PFSK-1 (cell line): Measurements from ENCODE around the gene LGALS12.

ENCODE experiments used
- FOXP2 ChIP-seq: optimal IDR thresholded peaks from 2 replicates; pipeline ENCODE3; 2011; ENCODE audit warnings: borderline replicate concordance, control low read depth, inconsistent platforms; ENCODE audit not compliant: insufficient read depth; ENCODE audit errors: extremely low read length, extremely low read depth
- POLR2AphosphoS5 ChIP-seq: IDR thresholded peaks from 2 replicates; pipeline ENCODE4 v1.6.1; 2012; ENCODE audit warnings: low read depth, mild to moderate bottlenecking, control low read depth, low read length, moderate library complexity
- REST ChIP-seq, 2 experiments: IDR thresholded peaks; 2 replicates each; pipeline versions ENCODE4 v1.6.1 to v1.8.0; 2011 to 2012; ENCODE audit warnings: low read depth in 2 of 2, low read length in 2 of 2, control low read depth in 1 of 2, inconsistent platforms in 1 of 2, mild to moderate bottlenecking in 1 of 2, moderate library complexity in 1 of 2; ENCODE audit not compliant: insufficient read depth in 1 of 2
- SIN3A ChIP-seq: IDR thresholded peaks from 2 replicates; pipeline ENCODE4 v1.6.1; 2012; ENCODE audit warnings: mild to moderate bottlenecking, low read length, moderate library complexity, borderline replicate concordance; ENCODE audit not compliant: insufficient read depth
- TAF1 ChIP-seq: IDR thresholded peaks from 2 replicates; pipeline ENCODE4 v1.6.1; 2012; ENCODE audit warnings: low read length, control low read depth, borderline replicate concordance; ENCODE audit not compliant: insufficient read depth

The LGALS12 gene

GRCh38 chr11:63512816-63513215 lies 6.9 kb downstream of the LGALS12 start:
- no peak for TF ChIP-seq FOXP2
- no peak for TF ChIP-seq TAF1
- no peak for TF ChIP-seq SIN3A
- TF ChIP-seq POLR2AphosphoS5 = no peak
- no peak for TF ChIP-seq REST (IDR thresholded peaks at IDR 0.05; ENCODE audit: insufficient read depth in 1 of 2, low read depth in 2 of 2, low read length in 2 of 2)

- TF ChIP-seq SIN3A (no peak), REST (IDR thresholded peaks at IDR 0.05; ENCODE audit: insufficient read depth in 1 of 2, low read depth in 2 of 2, low read length in 2 of 2) (no peak), FOXP2 (no peak), TAF1 (no peak), POLR2AphosphoS5 (no peak)
These were observed 10.2 kb downstream of the LGALS12 start for GRCh38 chr11:63516109-63516508.

DNA sequence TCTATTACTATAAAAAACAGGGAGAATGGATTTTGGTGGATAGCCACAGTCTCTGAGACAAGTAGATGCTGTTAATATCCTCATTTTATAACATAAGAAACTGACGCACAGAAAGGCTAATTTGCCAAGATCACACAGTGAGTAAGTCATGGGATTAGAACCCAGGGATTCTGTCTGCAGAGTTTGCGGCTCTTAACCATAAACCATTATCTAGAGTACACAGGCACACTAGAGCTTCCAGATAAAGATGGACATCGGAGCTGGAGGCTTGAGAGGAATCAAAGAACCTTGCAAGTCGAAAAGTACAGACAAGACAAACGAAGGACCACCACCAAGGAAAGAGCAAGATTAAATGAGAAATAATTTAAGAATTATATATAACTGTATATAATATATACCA lies 11.3 kb downstream of the LGALS12 start:
- TF ChIP-seq FOXP2 (no peak), SIN3A (no peak), TAF1 (no peak), POLR2AphosphoS5 (no peak), REST (IDR thresholded peaks at IDR 0.05; ENCODE audit: insufficient read depth in 1 of 2, low read depth in 2 of 2, low read length in 2 of 2) (no peak)

DNA sequence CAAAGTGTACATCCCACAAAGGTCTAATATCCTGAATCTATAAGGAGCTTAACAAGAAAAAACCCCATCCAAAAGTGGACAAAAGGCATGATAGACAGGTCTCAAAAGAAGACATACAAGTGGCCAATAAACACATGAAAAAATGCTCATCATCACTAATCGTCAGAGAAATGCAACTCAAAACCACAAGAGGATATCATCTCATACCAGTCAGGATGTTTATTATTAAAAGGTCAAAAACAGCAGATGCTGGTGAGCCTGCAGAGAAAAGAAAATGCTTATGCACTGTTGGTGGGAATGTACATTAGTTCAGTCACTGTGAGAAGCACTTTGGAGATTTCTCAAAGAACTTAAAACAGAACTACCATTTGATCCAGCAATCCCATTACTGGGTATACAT lies 12.7 kb downstream of the LGALS12 start:
- no peak for TF ChIP-seq TAF1
- TF ChIP-seq POLR2AphosphoS5 = no peak
- no peak for TF ChIP-seq SIN3A
- TF ChIP-seq REST (IDR thresholded peaks at IDR 0.05; ENCODE audit: insufficient read depth in 1 of 2, low read depth in 2 of 2, low read length in 2 of 2) = no peak
- no peak for TF ChIP-seq FOXP2
